ENCODE measurements around the gene SPATA31E1.
"Not testable (repeated sequence)": the region's sequence is repeated elsewhere in the genome, so short reads cannot be mapped to it uniquely, and the experiment has no call there.

The SPATA31E1 gene

GRCh38 chr9:87938336-87938735 lies 55.7 kb downstream of the SPATA31E1 start:
- not testable (repeated sequence) for DNase-seq
